PC-3 (cell line): ENCODE results near the gene BMP4. TPM values are rescaled to one million over a fixed set of nuclear protein-coding genes. Genes with fewer than 3 reads are reported as not detected.

Experiments
- ATAC-seq: fragments of 200-7000 bp; cut with Tn5 transposase; 2 replicates; pipeline ENCODE4 v1.9.1; 2020; ENCODE audit warnings: mild to moderate bottlenecking, moderate library complexity
- BruUV-seq: library from RNA; stranded (reverse); fragments of 400-500 nt; replicated peaks from 2 replicates; lab custom pipeline; 2021; lab: Mats Ljungman, UMichigan
- CTCF ChIA-PET: fragments of 300-600 bp; sonication (Branson Sonifier 250); formaldehyde crosslinking; loops from one replicate; lab custom pipeline; 2022; ENCODE audit warnings: antibody characterized with exemption; lab: Charles Lee
- POLR2A ChIA-PET: fragments of 300-600 bp; sonication (Branson Sonifier 250); formaldehyde crosslinking; loops from one replicate; lab custom pipeline; 2022; ENCODE audit warnings: antibody characterized with exemption; ENCODE audit not compliant: unreplicated experiment; lab: Charles Lee
- DNase-seq: peaks from one replicate; pipeline ENCODE4 v3.0.0-alpha.2; 2015
- H2AFZ ChIP-seq: fragments of 300-600 bp; sonication (generic); 2 replicates; pipeline ENCODE4 v1.6.0; 2016; ENCODE audit warnings: antibody characterized with exemption, low read length
- H3F3A ChIP-seq: fragments of 300-600 bp; sonication (generic); one replicate; pipeline ENCODE4 v1.6.0; 2017; ENCODE audit warnings: antibody characterized with exemption, low read length, control low read depth, mild to moderate bottlenecking; ENCODE audit not compliant: unreplicated experiment
- H3K27ac ChIP-seq: fragments of 300-600 bp; sonication (generic); 2 replicates; pipeline ENCODE4 v1.5.1; 2016; ENCODE audit warnings: mild to moderate bottlenecking, low read length
- H3K27me3 ChIP-seq: fragments of 300-600 bp; sonication (generic); 2 replicates; pipeline ENCODE4 v1.6.1; 2016; ENCODE audit warnings: low read length, mixed read lengths
- H3K36me3 ChIP-seq: fragments of 300-600 bp; sonication (generic); 2 replicates; pipeline ENCODE4 v1.6.1; 2016; ENCODE audit warnings: low read depth, mixed run types, low read length, mixed read lengths
- H3K4me1 ChIP-seq: fragments of 300-600 bp; sonication (generic); 2 replicates; pipeline ENCODE4 v1.5.1; 2016; ENCODE audit warnings: low read length; ENCODE audit not compliant: insufficient read depth
- H3K4me2 ChIP-seq: fragments of 300-600 bp; sonication (generic); 2 replicates; pipeline ENCODE4 v1.6.0; 2016; ENCODE audit warnings: low read length
- H3K4me3 ChIP-seq: fragments of 300-600 bp; sonication (generic); 2 replicates; pipeline ENCODE4 v1.5.1; 2016; ENCODE audit warnings: mild to moderate bottlenecking, low read length, mixed read lengths
- H3K79me2 ChIP-seq: fragments of 300-600 bp; sonication (generic); 2 replicates; pipeline ENCODE4 v1.6.1; 2017; ENCODE audit warnings: low read length, mixed read lengths
- H3K9ac ChIP-seq: fragments of 300-600 bp; sonication (generic); 2 replicates; pipeline ENCODE4 v1.6.0; 2016; ENCODE audit warnings: mild to moderate bottlenecking, low read length
- H3K9me2 ChIP-seq: fragments of 300-600 bp; sonication (generic); replicated peaks from 2 replicates; pipeline ENCODE4 v1.6.1; 2016; ENCODE audit warnings: mixed run types, low read length, mixed read lengths
- H3K9me3 ChIP-seq: fragments of 300-600 bp; sonication (generic); 2 replicates; pipeline ENCODE4 v1.6.1; 2016; ENCODE audit warnings: low read length, mixed read lengths
- H4K20me1 ChIP-seq: fragments of 300-600 bp; sonication (generic); 2 replicates; pipeline ENCODE4 v1.6.1; 2016; ENCODE audit warnings: low read length, mixed read lengths
- CTCF ChIP-seq: fragments of 300-600 bp; sonication (generic); conservative IDR thresholded peaks from 2 replicates; pipeline ENCODE4 v1.5.1; 2017; ENCODE audit warnings: antibody characterized with exemption, low read depth, mild to moderate bottlenecking, low read length
- EZH2 ChIP-seq: fragments of 300-600 bp; sonication (generic); IDR thresholded peaks from one replicate; pipeline ENCODE4 v1.6.1; 2017; ENCODE audit warnings: antibody characterized with exemption, mild to moderate bottlenecking, low read length; ENCODE audit not compliant: unreplicated experiment
- EZH2phosphoT487 ChIP-seq: fragments of 300-600 bp; sonication (generic); IDR thresholded peaks from 2 replicates; pipeline ENCODE4 v1.6.1; 2018; ENCODE audit warnings: mild to moderate bottlenecking, antibody characterized with exemption, low read length, borderline replicate concordance
- intact Hi-C: fragments of 100-400 bp; cut with micrococcal nuclease; formaldehyde crosslinking; loops from 2 replicates; pipeline ENCODE4 v1.9.0; 2023
- total RNA-seq: library from RNA; depleted of rRNA; stranded (reverse); fragments of >200 nt; gene quantifications from 2 replicates; pipeline ENCODE4 v1.2.3, GENCODE V29; 2014

Gene BMP4
- total RNA-seq, 1 experiment from 2014 or later: 8.7 TPM

GRCh38 chr14:53979113-53979681 lies 22.6 kb upstream of the BMP4 start:
- Histone ChIP-seq H3K36me3 (no peaks in the 10 kb centered on the region), H3K9me2 (no peaks in the 10 kb centered on the region), H2AFZ (no peak overlapping the region), H3K4me1 (no peaks in the 10 kb centered on the region), H3F3A (no peaks in the 10 kb centered on the region), H3K79me2 (no peaks in the 10 kb centered on the region), H3K27ac (no peak overlapping the region), H4K20me1 (no peaks in the 10 kb centered on the region), H3K4me3 (no peak overlapping the region), H3K27me3 (no peaks in the 10 kb centered on the region), H3K4me2 (no peak overlapping the region), H3K9me3 (no peaks in the 10 kb centered on the region), H3K9ac (no peak overlapping the region)
- ChIA-PET CTCF (interaction anchor here (0.7 kb wide), 1 partner anchor 350 kb away, joined by 3 read pairs; no protein-coding TSS in a partner anchor), POLR2A (interaction anchor here (0.6 kb wide), 1 partner anchor 196 kb away, joined by 3 read pairs; no protein-coding TSS in a partner anchor)
- intact Hi-C loops: no loop called here
- DNase-seq (no peak), ATAC-seq (no peak)
- no TSS peak for BruUV-seq
- no peak for TF ChIP-seq EZH2phosphoT487
- TF ChIP-seq EZH2: no peak
- TF ChIP-seq CTCF: no peak

DNA sequence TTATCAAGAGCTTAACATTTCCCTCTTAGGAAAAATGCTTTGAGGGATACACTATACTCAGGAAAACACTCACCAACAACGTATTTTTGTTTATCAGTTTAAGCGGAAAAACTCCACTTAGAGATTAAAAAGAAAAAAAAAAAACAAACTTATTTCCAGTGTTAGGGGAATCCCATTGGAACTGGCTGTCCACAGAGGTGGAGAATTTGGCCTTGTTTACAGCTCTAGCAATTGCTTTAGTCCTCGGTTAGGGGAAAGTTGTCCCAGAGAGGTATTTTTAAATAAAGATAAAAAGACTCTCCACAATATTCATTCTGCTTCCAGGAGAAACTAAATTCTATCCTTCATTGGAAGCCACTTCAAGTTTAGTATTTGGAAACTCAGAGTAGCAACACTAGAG lies 21.6 kb upstream of the BMP4 start:
- TF ChIP-seq CTCF: no peak
- TF ChIP-seq EZH2phosphoT487: no peak
- TF ChIP-seq EZH2: no peak
- BruUV-seq: no TSS peak
- Histone ChIP-seq H3F3A (no peaks in the 10 kb centered on the region), H3K4me1 (no peaks in the 10 kb centered on the region), H3K9me2 (no peaks in the 10 kb centered on the region), H3K36me3 (no peaks in the 10 kb centered on the region), H3K9ac (no peak overlapping the region), H3K4me2 (no peak overlapping the region), H3K79me2 (no peaks in the 10 kb centered on the region), H3K4me3 (no peak overlapping the region), H2AFZ (no peak overlapping the region), H3K27ac (no peak overlapping the region), H3K9me3 (no peaks in the 10 kb centered on the region), H4K20me1 (no peaks in the 10 kb centered on the region), H3K27me3 (no peaks in the 10 kb centered on the region)
- intact Hi-C loops: no loop called here
- DNase-seq (no peak), ATAC-seq (no peak)
- POLR2A ChIA-PET: interaction anchor here (0.6 kb wide), 1 partner anchor 169 kb away, joined by 4 read pairs; no protein-coding TSS in a partner anchor
- CTCF ChIA-PET: no interaction called here

DNA sequence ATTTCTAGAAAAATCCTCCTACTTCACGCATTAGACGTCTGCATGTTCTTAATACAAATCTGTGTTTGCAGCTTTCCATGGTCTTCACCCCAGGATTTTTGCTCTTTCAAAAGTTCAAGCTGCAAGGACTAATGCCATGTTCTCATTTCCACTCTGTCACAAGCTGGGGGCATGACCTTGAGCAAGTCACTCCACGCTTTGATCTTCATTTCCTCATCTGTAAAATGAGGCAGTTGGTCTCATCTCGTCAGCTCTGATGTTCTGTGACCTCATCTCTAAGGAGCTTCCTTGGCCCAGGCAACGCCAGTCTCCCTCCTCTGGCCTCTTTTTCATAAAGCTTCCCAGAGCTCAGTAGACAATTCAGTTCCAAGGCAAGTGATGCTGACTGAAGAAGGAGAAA lies 18.8 kb upstream of the BMP4 start:
- H3K36me3 ChIP-seq: no peaks in the 10 kb centered on the region
- TF ChIP-seq EZH2 (no peak), CTCF (no peak), EZH2phosphoT487 (no peak)
- H3K27ac ChIP-seq: no peak overlapping the region
- H3K4me3 ChIP-seq: no peak overlapping the region
- intact Hi-C loops: no loop called here
- H3F3A ChIP-seq: no peaks in the 10 kb centered on the region
- POLR2A ChIA-PET: no interaction called here
- DNase-seq: no peak
- no peaks in the 10 kb centered on the region for H3K9me3 ChIP-seq
- no peak overlapping the region for H3K4me2 ChIP-seq
- H3K27me3 ChIP-seq: no peaks in the 10 kb centered on the region
- no peaks in the 10 kb centered on the region for H3K4me1 ChIP-seq
- ATAC-seq: no peak
- H2AFZ ChIP-seq: no peak overlapping the region
- no peaks in the 10 kb centered on the region for H4K20me1 ChIP-seq
- CTCF ChIA-PET: no interaction called here
- no peaks in the 10 kb centered on the region for H3K9me2 ChIP-seq
- no peak overlapping the region for H3K9ac ChIP-seq
- no TSS peak for BruUV-seq
- H3K79me2 ChIP-seq: no peaks in the 10 kb centered on the region
